EH (cell line): Measurements from ENCODE around the gene AKAP9.
A peak's percentile ranks its signal among the peaks of the same experiment; 100 is the strongest.
"Not testable (repeated sequence)": the region's sequence is repeated elsewhere in the genome, so short reads cannot be mapped to it uniquely, and the experiment has no call there.

Experiments used
- DNase-seq: peaks from one replicate; pipeline ENCODE4 v3.0.0-alpha.2; 2015; ENCODE audit warnings: low read depth

Gene AKAP9

GRCh38 chr7:92010215-92010614 lies 69.6 kb downstream of the AKAP9 start:
- DNase-seq, result no peak

GRCh38 chr7:92013611-92014010 lies 72.9 kb downstream of the AKAP9 start:
- no peak for DNase-seq

- DNase-seq, result peak; percentile 43
These were observed 80.0 kb downstream of the AKAP9 start for GRCh38 chr7:92020636-92021035.

DNA sequence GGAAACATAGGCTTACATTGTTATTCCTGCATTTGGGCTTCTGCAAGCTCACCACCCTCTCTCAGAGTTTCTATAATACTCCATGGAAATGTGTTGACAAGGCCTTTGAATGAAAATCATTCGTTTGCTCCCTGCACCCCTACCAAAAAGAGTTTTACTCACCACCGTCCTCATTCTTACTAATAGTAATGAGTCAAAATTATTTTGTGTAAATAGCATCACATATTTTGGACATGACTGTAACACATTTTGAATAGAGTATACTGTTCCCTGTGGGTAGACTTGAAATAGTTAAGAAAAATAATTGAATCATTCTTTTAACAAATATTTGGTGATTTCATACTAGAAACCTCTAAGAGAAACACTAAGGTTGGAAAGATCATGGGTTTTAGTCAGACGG lies 84.6 kb downstream of the AKAP9 start:
- DNase-seq, result peak; percentile 89

DNA sequence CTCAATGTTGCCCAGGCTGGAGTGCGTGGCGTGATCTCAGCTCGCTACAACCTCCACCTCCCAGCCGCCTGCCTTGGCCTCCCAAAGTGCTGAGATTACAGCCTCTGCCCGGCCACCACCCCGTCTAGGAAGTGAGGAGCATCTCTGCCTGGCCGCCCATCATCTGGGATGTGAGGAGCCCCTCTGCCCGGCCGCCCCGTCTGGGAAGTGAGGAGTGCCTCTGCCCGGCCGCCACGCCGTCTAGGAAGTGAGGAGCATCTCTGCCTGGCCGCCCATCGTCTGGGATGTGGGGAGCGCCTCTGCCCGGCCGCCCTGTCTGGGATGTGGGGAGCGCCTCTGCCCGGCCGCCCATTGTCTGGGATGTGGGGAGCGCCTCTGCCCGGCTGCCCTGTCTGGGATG lies 86.0 kb downstream of the AKAP9 start:
- DNase-seq, result not testable (repeated sequence)

DNA sequence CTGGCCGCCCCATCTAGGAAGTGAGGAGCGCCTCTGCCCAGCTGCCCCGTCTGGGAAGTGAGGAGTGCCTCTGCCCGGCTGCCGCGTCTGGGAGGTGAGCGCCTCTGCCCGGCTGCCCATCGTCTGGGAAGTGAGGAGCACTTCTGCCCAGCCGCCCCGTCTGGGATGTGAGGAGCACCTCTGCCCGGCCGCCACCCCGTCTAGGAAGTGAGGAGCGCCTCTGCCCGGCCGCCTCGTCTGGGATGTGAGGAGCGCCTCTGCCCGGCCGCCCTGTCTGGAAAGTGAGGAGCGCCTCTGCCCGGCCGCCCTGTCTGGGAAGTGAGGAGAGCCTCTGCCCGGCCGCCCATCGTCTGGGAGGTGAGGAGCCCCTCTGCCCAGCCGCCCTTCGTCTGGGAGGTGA lies 86.5 kb downstream of the AKAP9 start:
- DNase-seq, result not testable (repeated sequence)

- DNase-seq, result no peak
These were observed 87.6 kb downstream of the AKAP9 start for GRCh38 chr7:92028226-92028625.

- DNase-seq, result no peak
These were observed 88.0 kb downstream of the AKAP9 start for GRCh38 chr7:92028686-92029085.

GRCh38 chr7:92034116-92034515 lies 93.5 kb downstream of the AKAP9 start:
- DNase-seq, result no peak

DNA sequence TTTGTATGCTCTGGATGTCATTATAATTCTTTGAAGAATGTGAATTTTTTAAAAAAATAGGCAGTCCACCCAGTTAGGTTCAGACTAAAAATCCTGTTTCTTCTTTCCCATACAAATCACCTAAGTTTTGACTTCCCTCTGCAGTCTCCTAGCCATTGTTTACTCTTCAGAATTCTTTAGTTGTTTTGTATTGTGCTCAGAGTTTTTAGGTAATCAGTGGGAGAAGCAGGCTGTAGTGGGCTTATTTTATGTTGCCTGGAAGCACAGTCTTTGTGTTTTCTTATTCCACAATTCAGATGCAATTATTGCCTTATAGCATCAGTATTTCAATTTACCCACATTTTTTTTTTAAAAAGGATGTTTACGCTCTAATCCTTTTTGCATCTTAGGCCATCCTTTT lies 94.9 kb downstream of the AKAP9 start:
- DNase-seq, result no peak

DNA sequence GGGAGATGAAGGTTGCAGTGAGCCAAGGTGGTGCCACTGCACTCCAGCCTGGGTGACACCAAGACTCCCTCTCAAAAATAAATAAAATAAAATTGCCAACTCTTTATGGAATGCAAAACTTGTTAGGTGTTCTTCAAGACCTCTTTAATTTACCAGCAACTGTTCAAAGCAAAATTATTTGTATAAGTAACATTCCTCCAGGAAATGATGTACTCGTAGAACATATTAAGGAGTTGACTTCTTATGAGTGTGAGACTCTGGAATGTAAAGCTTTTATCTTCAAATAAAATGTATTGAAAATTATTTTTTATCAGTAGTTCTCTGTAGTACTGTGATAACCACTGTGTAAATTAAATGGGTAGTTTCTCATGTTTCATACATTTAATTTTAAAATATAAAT lies 99.2 kb downstream of the AKAP9 start:
- no peak for DNase-seq

DNA sequence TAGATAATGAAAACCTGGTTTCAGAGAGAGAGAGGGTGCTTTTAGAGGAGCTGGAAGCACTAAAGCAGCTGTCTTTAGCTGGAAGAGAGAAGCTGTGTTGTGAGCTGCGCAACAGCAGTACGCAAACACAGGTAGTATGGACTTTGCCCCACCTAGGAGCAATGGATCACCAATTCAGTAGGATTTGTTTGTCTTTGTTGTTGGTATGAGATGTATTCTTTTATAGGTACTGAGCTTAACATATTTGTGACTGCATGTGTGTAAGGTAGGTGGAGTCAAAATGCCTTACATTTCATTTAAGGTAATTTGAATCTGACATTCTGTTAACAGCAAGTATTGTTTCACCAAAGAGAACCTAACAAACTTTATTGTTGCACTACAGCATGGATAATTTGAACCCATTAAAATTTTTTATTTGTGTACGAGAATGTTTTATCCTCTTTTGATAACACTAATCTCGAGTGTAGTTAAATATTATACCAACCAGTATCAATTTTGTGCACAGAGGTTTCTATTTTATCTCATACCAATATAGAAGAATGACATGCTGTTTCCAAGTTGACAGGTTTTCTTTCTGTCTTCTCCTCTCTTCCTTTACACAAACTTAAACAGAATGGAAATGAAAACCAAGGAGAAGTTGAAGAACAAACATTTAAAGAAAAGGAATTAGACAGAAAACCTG lies 101.5 kb downstream of the AKAP9 start:
- DNase-seq, result no peak

- DNase-seq, result no peak
These were observed 102.4 kb downstream of the AKAP9 start for GRCh38 chr7:92043098-92043497.

DNA sequence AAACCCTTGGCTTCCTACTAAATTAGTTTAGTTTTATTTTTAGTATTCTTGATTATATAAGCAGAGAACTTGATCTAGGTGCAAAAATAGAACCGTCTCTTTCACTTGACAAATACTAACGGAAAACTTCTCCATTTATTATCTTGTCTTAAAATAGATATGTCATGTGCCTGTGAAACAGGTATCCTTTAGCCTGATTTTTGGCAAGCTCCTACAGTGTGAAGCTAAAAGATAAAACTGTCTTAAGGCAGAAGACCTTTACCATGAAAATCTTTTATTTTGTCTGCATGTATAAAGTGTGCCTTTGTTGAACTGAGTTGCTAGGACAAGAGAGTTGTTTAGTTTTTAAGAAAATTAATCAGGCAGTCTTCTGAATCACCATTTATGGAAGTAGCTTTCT lies 103.0 kb downstream of the AKAP9 start:
- no peak for DNase-seq

GRCh38 chr7:92044148-92044547 lies 103.5 kb downstream of the AKAP9 start:
- no peak for DNase-seq

DNA sequence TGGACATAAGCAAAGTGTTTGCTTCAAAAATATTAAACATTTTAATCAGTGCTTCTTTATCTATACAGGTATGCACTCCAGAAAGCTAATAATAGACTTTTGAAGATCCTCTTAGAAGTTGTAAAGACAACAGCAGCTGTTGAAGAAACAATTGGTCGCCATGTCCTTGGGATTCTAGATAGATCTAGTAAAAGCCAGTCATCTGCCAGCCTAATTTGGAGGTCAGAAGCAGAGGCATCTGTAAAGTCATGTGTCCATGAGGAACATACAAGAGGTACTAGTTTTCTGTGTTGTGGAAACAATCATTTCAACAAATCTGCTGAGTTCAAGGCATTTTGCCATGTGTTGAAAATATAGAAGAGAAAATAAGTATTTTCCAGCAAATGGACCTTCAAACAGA lies 104.3 kb downstream of the AKAP9 start:
- DNase-seq, result no peak

GRCh38 chr7:92051655-92052054 lies 111.0 kb downstream of the AKAP9 start:
- no peak for DNase-seq

DNA sequence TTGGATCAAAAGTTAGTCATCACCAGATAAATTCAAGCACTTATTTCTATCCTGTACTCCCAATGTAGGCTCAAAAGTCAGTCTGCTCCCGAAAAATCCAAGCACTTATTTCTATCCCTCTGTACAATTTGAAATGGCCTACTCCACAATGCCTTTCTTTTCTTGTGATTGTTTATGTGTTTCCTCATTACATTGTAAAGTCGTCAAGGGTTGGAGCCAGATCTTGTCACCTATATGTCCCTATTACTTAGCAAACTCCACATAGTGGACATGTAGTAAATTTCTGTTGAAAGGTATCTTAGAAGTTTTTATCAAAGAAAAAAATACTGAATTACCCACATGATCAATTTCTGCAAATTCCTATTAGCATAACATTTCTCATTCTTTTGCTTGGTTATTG lies 111.5 kb downstream of the AKAP9 start:
- no peak for DNase-seq

- no peak for DNase-seq
These were observed 112.0 kb downstream of the AKAP9 start for GRCh38 chr7:92052684-92053083.

GRCh38 chr7:92053312-92053711 lies 112.7 kb downstream of the AKAP9 start:
- DNase-seq, result no peak

GRCh38 chr7:92056286-92056685 lies 115.6 kb downstream of the AKAP9 start:
- DNase-seq, result no peak

DNA sequence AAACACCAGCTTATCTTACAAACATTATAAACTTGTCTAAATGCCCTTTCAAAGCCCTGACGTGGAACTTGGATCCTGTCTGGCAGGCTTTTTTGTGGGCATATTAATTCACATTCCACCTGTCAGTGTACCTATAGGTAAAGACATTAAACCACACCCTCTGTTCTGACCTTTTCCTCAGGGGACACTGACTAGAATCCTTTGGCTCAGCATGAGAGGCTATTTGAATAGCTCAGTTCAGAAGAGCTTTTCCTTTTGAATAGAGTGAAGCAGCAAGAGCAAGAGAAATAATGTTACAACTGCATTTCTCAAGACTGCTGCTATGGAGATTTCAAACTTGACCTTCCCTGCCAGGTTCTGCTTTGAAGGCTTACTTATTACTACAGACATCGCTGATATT lies 116.7 kb downstream of the AKAP9 start:
- DNase-seq, result no peak

DNA sequence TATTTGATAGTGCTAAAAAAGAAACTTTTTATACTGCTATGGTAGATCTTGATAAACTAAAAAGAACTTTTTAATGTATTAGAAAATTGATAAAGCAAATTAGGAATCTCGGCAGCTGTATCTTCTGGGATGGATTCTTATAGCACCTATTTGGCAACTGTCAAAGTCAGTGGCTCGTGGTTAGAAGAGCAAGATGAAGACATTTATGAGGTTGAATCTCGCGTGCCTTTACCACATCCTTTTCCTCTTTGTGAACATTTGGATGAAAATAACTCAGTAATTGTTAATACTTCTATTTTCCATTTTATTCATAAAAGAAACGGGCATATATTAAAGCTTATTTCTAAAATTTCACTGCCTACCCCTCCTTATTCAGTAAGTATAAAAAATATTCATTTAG lies 117.4 kb downstream of the AKAP9 start:
- no peak for DNase-seq

- DNase-seq, result no peak
These were observed 118.2 kb downstream of the AKAP9 start for GRCh38 chr7:92058899-92059298.

GRCh38 chr7:92061154-92061553 lies 120.5 kb downstream of the AKAP9 start:
- peak; percentile 6 for DNase-seq
